Upper lobe of right lung (tissue), 1 donor: ENCODE data around the gene GALNT18. TPM values are rescaled to one million over a fixed set of nuclear protein-coding genes. Genes with fewer than 3 reads are reported as not detected.

Source experiments
- ATAC-seq: fragments of 200-7000 bp; cut with Tn5 transposase; one replicate; pipeline ENCODE4 v1.9.1; 2020; ENCODE audit warnings: mild to moderate bottlenecking, moderate library complexity
- DNase-seq: peaks from one replicate; pipeline ENCODE4 v3.0.0-alpha.2; 2020
- H3K27ac ChIP-seq: fragments of 200-600 bp; one replicate; pipeline ENCODE4 v1.8.0; 2022
- H3K27me3 ChIP-seq: fragments of 200-600 bp; one replicate; pipeline ENCODE4 v1.8.0; 2022; ENCODE audit warnings: mild to moderate bottlenecking
- H3K36me3 ChIP-seq: fragments of 200-600 bp; one replicate; pipeline ENCODE4 v1.8.0; 2022
- H3K4me1 ChIP-seq: fragments of 200-600 bp; one replicate; pipeline ENCODE4 v1.8.0; 2022
- H3K4me3 ChIP-seq: fragments of 200-600 bp; one replicate; pipeline ENCODE4 v1.8.0; 2022; ENCODE audit warnings: mild to moderate bottlenecking
- H3K9me3 ChIP-seq: fragments of 200-600 bp; one replicate; pipeline ENCODE4 v1.8.0; 2022
- CTCF ChIP-seq: fragments of 200-600 bp; IDR thresholded peaks from one replicate; pipeline ENCODE4 v1.8.0; 2022; ENCODE audit warnings: antibody characterized with exemption
- intact Hi-C: fragments of 100-400 bp; cut with DNase I; formaldehyde crosslinking; loops from one replicate; pipeline ENCODE4 v1.11.0; 2022
- total RNA-seq: library from RNA; stranded (reverse); fragmentation: NEBNext Ultra II Directional; extraction: Animal tissue kit (Norgen Biotek cat#: 25700); gene quantifications from one replicate; pipeline ENCODE4 v1.2.1, GENCODE V29; 2021
- donor health status: DM: no; HTN: yes; CAD: no; lungs with severe emphysema.

The GALNT18 gene
- total RNA-seq, 1 donor from 2014 or later, result 55.5 TPM

DNA sequence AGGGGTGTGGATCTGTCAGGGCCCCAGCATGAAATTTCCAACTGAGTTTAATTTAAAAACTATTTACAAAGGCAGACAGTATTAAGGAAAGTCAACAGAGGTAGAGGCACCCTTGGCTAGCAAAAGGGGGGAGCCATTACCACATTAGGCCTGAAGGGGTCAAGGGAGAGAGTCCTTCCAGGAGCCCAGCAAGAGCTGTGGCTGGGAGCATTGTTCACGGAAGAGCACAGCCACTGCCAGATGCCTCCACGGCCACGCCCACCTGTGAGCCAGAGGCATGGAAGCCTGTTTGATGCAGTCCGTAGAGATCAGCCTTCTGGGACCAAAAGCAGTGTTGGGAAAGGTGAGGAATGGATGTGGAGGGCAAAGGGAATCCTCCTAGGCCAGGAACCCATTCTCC, 102.6 kb downstream of the GALNT18 start:
- Histone ChIP-seq H3K27me3 (no peaks in the 10 kb centered on the region), H3K36me3 (no peaks in the 10 kb centered on the region), H3K4me3 (no peak overlapping the region), H3K27ac (no peak overlapping the region), H3K9me3 (no peaks in the 10 kb centered on the region), H3K4me1 (no peaks in the 10 kb centered on the region)
- intact Hi-C loops, result no loop called here
- DNase-seq (no peak), ATAC-seq (peak; percentile 17)
- peak; percentile 15 for TF ChIP-seq CTCF

GRCh38 chr11:11514246-11514645, 107.6 kb downstream of the GALNT18 start:
- ATAC-seq, result no peak
- TF ChIP-seq CTCF, result no peak
- H3K9me3 ChIP-seq, result no peaks in the 10 kb centered on the region

DNA sequence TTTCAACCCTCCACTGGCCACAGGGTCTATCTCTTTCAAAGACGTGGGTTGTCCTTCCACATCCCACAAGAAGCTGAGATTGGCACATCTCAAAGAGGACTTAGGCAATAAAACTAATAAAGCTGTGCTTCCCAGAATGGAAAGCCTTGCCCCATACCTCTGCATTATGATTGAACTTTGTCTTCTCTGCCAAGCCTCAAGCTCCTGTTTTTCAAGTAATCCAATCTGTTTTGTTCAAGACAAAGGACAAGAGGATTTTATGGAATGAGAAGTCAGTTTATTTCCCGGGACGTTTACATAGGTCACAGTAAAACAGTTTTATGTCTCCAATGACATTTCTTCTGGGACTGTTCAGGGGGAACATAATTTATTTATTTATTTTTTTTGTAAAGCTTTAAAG, 108.4 kb downstream of the GALNT18 start:
- DNase-seq (no peak), ATAC-seq (peak; percentile 43)
- Histone ChIP-seq H3K9me3 (no peaks in the 10 kb centered on the region), H3K36me3 (no peaks in the 10 kb centered on the region), H3K4me1 (no peaks in the 10 kb centered on the region), H3K27me3 (no peaks in the 10 kb centered on the region), H3K4me3 (no peak overlapping the region), H3K27ac (no peak overlapping the region)
- TF ChIP-seq CTCF, result no peak
- intact Hi-C loops, result no loop called here

More at GRCh38 chr11:11514246-11514645, 107.6 kb downstream of the GALNT18 start:
- Histone ChIP-seq H3K36me3 (no peaks in the 10 kb centered on the region), H3K4me1 (no peaks in the 10 kb centered on the region), H3K27me3 (no peaks in the 10 kb centered on the region), H3K27ac (no peak overlapping the region), H3K4me3 (no peak overlapping the region)
- DNase-seq, result no peak
- intact Hi-C loops, result no loop called here

GRCh38 chr11:11512929-11513328, 108.9 kb downstream of the GALNT18 start:
- no peaks in the 10 kb centered on the region for H3K4me1 ChIP-seq
- H3K4me3 ChIP-seq, result no peak overlapping the region
- intact Hi-C loops, result no loop called here
- no peaks in the 10 kb centered on the region for H3K9me3 ChIP-seq
- DNase-seq (no peak), ATAC-seq (no peak)
- H3K36me3 ChIP-seq, result no peaks in the 10 kb centered on the region
- no peaks in the 10 kb centered on the region for H3K27me3 ChIP-seq
- no peak overlapping the region for H3K27ac ChIP-seq
- TF ChIP-seq CTCF, result no peak

DNA sequence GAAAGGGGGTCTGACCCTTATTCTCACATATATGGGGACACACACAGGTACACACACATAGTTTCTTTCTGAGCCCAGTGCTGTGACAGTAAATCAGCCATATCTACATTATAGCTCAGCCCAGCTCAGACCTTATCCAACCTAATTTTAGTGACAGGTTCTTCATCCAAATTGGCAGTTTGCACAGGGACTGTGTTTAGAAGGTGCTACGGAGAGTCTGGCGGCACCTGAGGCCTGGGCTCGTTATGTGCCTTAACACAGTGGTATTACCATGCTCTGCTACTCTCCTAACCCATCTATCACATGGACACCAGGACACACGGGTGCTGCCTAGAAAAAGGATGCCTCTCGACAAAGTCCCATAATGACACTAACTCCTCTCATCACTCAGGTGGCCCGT, 109.3 kb downstream of the GALNT18 start:
- Histone ChIP-seq H3K36me3 (no peaks in the 10 kb centered on the region), H3K9me3 (no peaks in the 10 kb centered on the region), H3K27ac (no peak overlapping the region), H3K27me3 (no peaks in the 10 kb centered on the region), H3K4me1 (no peaks in the 10 kb centered on the region), H3K4me3 (no peak overlapping the region)
- DNase-seq (no peak), ATAC-seq (no peak)
- intact Hi-C loops, result no loop called here
- TF ChIP-seq CTCF, result no peak

GRCh38 chr11:11512090-11512489, 109.7 kb downstream of the GALNT18 start:
- ATAC-seq (no peak), DNase-seq (no peak)
- H3K9me3 ChIP-seq, result no peaks in the 10 kb centered on the region
- H3K27ac ChIP-seq, result no peak overlapping the region
- H3K4me3 ChIP-seq, result no peak overlapping the region
- H3K4me1 ChIP-seq, result no peaks in the 10 kb centered on the region
- no peaks in the 10 kb centered on the region for H3K36me3 ChIP-seq
- no peaks in the 10 kb centered on the region for H3K27me3 ChIP-seq
- TF ChIP-seq CTCF, result no peak
- intact Hi-C loops, result no loop called here
